ENCODE measurements around the gene PTGR3. TPM values are rescaled to one million over a fixed set of nuclear protein-coding genes. Genes with fewer than 3 reads are reported as not detected.

Gene PTGR3
- total RNA-seq, 6 experiments from 2014 or later: 37.9 to 47.5 (median 41.8) TPM

DNA sequence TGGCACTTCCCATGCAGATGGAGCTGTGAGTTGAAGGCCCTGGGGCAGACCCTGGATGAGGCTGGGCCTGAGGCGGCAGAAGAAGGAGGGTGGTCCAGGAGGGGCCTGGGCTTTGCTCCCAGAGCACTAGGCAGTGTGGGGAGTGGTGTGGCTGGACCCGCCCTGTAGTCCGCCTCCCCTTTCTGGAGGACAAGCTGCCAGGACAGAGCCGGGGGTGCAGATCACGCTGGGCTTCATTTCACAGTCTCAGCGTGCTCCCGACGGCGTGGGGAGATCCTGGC is 49.8 kb downstream of the PTGR3 start:
- H3K9me3 Mint-ChIP-seq: peaks cover 10% of the 10 kb centered on the region
- peaks cover 32% of the 10 kb centered on the region for H3K4me1 Mint-ChIP-seq (ENCODE audit: low read depth)
- TF ChIP-seq, protein P1, sequence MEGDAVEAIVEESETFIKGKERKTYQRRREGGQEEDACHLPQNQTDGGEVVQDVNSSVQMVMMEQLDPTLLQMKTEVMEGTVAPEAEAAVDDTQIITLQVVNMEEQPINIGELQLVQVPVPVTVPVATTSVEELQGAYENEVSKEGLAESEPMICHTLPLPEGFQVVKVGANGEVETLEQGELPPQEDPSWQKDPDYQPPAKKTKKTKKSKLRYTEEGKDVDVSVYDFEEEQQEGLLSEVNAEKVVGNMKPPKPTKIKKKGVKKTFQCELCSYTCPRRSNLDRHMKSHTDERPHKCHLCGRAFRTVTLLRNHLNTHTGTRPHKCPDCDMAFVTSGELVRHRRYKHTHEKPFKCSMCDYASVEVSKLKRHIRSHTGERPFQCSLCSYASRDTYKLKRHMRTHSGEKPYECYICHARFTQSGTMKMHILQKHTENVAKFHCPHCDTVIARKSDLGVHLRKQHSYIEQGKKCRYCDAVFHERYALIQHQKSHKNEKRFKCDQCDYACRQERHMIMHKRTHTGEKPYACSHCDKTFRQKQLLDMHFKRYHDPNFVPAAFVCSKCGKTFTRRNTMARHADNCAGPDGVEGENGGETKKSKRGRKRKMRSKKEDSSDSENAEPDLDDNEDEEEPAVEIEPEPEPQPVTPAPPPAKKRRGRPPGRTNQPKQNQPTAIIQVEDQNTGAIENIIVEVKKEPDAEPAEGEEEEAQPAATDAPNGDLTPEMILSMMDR (IDR thresholded peaks at IDR 0.05): no peak
- H3K4me3 Mint-ChIP-seq: no peak overlapping the region
- H3K36me3 Mint-ChIP-seq (ENCODE audit: low read depth): peaks cover 11% of the 10 kb centered on the region
- no peak for DNase-seq
- no peak overlapping the region for H3K27ac Mint-ChIP-seq
- H3K27me3 Mint-ChIP-seq (ENCODE audit: insufficient read depth): peaks cover 31% of the 10 kb centered on the region

Other genes starting within 250 kb of the PTGR3 start
- 10 to 100 TPM; 18.6 to 25.0 (median 23.3) TPM for gene TSHZ1, start 1.7 kb upstream of the PTGR3 start, total RNA-seq (2021; fragmentation: NEBNext Ultra II Directional; extraction: Animal tissue kit (Norgen Biotek cat#: 25700))
- not detected for gene SMIM21, start 218.6 kb upstream of the PTGR3 start, total RNA-seq (2021; fragmentation: NEBNext Ultra II Directional; extraction: Animal tissue kit (Norgen Biotek cat#: 25700))